Hindlimb muscle (tissue), 1 donor: ENCODE data around the gene SLC22A23. TPM values are rescaled to one million over a fixed set of nuclear protein-coding genes. Genes with fewer than 3 reads are reported as not detected.

Source experiments
- DNase-seq: peaks from one replicate; pipeline ENCODE4 v3.0.0-alpha.2; 2013
- polyA plus RNA-seq: library from polyadenylated mRNA; unstranded; fragments of 120-200 nt; gene quantifications from one replicate; pipeline ENCODE4 v1.2.1, GENCODE V29; 2013; ENCODE audit not compliant: insufficient read length

Gene SLC22A23
- polyA plus RNA-seq, 1 donor, result 3.5 TPM

GRCh38 chr6:3282476-3283236 lies 174.2 kb downstream of the SLC22A23 start:
- no peak for DNase-seq

- DNase-seq, result peak; percentile 45
These were observed 175.0 kb downstream of the SLC22A23 start for GRCh38 chr6:3281631-3282475.

- no peak for DNase-seq
These were observed 175.9 kb downstream of the SLC22A23 start for GRCh38 chr6:3280866-3281465.

- DNase-seq, result no peak
These were observed 176.8 kb downstream of the SLC22A23 start for GRCh38 chr6:3280091-3280490.

GRCh38 chr6:3278691-3279090 lies 178.2 kb downstream of the SLC22A23 start:
- DNase-seq, result no peak

- DNase-seq, result no peak
These were observed 178.9 kb downstream of the SLC22A23 start for GRCh38 chr6:3277851-3278416.

- no peak for DNase-seq
These were observed 179.6 kb downstream of the SLC22A23 start for GRCh38 chr6:3277251-3277650.

DNA sequence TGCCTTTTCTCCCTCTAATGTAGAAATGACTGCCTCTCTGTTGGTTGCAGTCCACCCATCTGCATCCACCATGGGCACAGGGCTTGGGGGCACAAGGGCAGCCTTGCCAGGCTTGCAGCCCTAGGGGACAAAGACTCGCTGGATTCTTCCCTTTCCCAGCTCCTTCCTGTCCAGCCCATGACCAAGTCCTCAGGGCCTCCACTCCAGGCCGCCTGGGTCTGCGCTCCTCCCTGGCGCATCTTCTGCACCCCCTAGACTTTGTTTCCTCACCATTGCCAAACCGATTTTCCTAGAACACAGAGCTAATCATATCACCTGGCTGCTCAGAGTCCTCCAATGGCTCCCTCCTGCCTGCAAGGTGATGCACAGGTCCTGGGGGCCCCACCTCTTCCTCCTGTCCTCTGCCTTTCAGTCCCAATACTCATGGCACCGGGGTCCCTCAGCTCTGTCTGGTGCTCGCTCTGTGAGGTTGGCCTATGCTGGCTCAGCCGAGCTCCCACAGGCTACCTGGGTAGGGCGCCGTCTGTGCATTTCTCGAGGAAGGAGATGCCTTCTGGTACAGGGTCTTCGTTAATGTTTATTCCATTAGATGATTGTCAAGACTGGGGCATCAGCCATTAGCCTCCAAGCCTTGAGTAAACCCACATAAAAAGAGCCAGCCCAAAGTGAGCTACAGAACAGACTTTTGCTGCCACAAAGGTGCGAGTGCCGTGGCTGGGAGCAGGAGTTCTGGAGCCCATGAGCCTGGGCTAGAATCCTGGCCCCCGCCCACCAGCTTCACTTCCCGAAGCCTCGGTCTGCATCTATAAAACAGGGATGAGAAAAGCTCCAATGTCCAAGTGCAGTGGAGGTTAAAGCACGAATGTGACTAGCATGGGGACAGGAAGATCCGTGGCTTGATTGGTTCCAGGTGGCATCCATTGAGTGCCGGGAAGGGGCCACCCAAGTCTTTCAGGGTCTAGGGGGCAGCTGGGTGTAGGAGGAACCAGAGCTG lies 180.4 kb downstream of the SLC22A23 start:
- no peak for DNase-seq

DNA sequence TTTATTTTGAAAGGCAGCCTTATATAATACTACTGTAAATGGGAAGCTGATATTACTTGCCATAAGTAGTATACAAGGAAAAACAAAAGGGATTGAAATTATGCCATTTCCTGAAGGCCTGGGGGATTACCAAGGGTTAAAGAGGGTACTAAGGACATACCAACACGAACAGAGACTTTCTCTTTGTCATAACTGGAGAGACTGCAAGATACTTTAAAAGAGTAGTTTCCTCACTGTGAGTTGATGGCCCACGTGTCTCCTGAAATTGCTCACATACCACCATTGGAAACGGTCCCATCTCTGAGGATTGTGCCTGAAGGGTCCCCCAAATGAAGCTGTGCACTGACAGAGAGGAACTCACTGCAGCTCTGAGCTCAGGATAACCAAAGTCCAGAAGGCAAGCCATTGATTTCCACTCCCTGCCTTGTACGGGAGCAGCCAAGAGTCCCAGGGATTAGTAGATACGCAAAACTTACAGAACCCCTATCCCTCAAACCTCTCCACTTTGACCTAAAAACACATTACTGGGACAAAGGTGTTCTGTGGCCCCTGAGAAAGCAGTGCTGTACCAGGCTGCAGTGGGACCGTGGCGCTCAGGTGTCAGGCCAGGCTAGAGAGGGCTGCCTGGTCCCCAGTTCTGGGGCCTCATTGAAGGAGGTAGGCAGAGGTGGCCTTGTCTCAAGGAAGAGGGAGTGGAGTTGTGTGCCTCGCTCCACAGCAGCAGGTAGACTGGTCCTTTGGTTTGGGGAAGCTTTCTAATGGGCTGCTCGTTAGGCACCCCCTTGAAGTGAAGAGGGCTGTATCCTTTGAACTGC lies 182.9 kb downstream of the SLC22A23 start:
- DNase-seq, result no peak

DNA sequence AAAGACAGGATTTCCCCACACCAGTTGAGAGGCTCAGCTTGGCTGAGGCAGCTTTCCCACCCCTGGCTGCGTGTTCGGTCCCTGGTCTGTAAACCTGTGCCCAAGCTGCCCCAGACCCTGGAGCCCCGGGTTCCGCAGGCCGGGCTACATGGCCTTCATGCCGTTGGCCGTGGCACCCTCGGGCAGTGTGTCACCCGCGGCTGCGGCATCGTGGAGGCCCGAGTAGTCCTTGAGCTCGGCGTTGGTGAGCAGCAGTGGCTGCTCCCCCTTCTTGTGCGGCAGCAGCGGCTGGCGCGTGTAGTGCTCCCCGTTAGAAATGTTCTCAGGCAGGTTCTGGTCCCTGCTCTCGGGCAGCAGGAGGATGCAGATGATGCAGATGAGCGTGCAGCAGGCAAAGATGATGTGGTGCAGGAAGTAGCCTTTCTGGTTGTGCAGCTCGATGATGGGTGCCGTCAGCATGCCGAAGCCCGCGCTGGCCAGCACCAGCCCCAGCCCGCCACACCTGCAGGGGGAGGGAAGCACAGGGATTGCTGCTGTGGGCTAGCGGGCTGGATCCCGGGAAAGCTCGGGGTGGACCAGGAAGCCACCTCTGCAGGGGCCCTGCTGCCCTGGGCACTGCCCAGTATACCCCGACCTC lies 183.8 kb downstream of the SLC22A23 start:
- no peak for DNase-seq

DNA sequence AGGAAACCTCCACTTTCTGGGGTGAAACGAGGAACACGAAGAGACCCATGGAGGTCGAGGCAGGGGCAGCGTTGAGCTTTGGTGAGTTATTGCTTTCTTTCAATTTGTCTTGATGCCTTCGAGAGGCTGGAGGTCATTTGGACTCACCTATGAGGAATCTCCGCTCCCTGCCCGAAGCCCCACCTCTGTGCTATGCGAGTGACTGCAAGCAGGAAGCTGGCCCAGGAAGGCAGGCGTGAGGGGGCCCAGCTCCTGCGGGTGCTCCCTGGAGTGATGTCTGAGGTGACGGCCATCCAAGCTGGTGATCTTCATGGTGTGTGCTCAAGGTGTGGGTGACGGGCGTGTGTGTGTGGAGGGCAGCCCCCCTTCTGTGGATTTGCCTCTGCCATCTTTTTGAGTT lies 185.1 kb downstream of the SLC22A23 start:
- no peak for DNase-seq

GRCh38 chr6:3270258-3270657 lies 186.6 kb downstream of the SLC22A23 start:
- no peak for DNase-seq

GRCh38 chr6:3269281-3269975 lies 187.4 kb downstream of the SLC22A23 start:
- DNase-seq, result no peak

DNA sequence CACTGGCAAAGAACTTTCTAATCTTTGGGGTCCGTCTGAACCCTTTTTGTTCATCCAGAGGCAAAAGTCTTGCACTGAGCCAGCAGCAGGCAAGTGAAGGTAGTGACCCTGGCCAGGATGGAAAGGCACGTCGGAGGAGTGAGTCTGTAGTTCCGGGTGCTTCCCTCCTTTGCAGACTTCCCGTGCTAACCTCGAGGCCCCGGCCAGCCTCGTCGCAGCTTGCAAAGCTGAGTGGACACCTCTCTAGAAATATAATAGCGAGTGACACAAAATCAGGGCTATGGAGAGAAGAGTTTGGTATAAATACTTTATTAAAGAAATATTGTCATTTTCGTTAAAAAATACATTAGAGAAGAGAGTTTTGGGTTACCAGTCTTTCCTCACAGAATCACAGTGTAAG lies 188.2 kb downstream of the SLC22A23 start:
- no peak for DNase-seq

GRCh38 chr6:3267162-3267561 lies 189.7 kb downstream of the SLC22A23 start:
- no peak for DNase-seq

GRCh38 chr6:3266170-3266569 lies 190.7 kb downstream of the SLC22A23 start:
- DNase-seq, result no peak

DNA sequence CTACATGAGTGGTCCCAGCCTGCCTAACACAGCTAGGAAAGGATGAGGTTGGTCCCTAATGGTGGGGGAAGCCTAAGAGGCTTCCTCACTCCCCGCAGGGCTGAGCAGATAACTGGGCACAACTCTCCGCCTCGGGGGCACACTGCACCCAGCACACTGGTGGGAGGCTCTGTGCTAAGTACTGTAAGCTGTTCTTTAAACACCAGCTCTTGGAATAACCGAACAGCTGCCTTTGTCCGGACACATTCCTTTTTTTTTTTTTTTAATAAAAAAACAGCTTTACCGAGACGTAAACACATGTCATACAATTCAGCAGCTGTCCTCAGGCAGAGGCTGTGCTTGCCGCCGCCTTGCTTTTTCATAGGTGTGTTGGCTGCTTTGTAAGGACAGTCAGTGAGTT lies 191.2 kb downstream of the SLC22A23 start:
- DNase-seq, result no peak

DNA sequence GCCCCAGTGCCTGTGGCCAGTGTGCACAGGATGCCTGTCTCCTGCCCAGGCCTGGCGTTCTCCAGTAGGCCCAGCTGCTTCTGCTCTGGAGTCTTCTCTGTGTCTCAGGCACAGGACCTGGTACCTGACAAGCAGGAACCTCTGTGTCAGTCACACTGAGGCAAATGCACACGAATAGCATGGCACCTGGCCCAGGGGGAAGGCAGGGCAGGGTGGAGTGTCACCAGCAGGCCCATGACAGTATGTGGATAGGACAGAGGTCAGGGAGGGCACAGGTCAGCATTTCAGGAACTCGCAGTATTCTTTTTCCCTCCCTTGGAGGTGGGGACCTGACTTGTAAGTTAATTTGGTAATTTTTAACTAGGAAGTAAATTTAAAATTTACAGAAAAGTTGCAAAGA lies 192.5 kb downstream of the SLC22A23 start:
- no peak for DNase-seq

- no peak for DNase-seq
These were observed 193.8 kb downstream of the SLC22A23 start for GRCh38 chr6:3263096-3263495.

DNA sequence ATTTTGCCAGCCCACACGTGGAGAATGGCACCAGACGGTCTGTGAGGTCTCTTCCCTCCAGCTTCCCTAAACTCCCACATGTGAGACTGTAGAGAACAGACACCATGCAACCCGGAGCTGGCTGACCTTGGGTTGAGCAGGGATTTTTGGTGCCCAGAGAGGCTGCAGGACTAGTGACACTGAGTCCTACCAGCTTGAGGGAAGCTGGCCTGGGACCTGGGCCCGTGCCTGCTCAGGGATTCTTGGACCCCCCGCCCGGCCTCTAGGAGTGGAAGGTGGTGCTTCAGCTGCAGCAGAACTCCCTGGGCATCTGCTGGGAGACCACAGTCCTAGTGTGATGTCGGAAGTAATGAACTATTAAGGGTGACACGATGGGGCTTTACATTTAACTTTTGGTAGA lies 194.9 kb downstream of the SLC22A23 start:
- no peak for DNase-seq
